ENCODE data around the gene ATP6V0A4.
"Not testable (repeated sequence)": the region's sequence is repeated elsewhere in the genome, so short reads cannot be mapped to it uniquely, and the experiment has no call there.

The ATP6V0A4 gene

GRCh38 chr7:138749960-138750359 lies 48.0 kb downstream of the ATP6V0A4 start:
- no peak for FAIRE-seq

- FAIRE-seq, result no peak
These were observed 49.3 kb downstream of the ATP6V0A4 start for GRCh38 chr7:138748666-138749065.

GRCh38 chr7:138746073-138746472 lies 51.9 kb downstream of the ATP6V0A4 start:
- FAIRE-seq, result no peak

- FAIRE-seq, result no peak
These were observed 52.8 kb downstream of the ATP6V0A4 start for GRCh38 chr7:138745189-138745588.

GRCh38 chr7:138741453-138741735 lies 56.6 kb downstream of the ATP6V0A4 start:
- FAIRE-seq, result no peak

- FAIRE-seq, result no peak
These were observed 58.1 kb downstream of the ATP6V0A4 start for GRCh38 chr7:138739859-138740258.

- FAIRE-seq, result peak; percentile 89
These were observed 59.3 kb downstream of the ATP6V0A4 start for GRCh38 chr7:138738551-138739335.

GRCh38 chr7:138738114-138738513 lies 59.9 kb downstream of the ATP6V0A4 start:
- no peak for FAIRE-seq

- FAIRE-seq, result no peak
These were observed 62.6 kb downstream of the ATP6V0A4 start for GRCh38 chr7:138735399-138735798.

GRCh38 chr7:138731733-138732132 lies 66.3 kb downstream of the ATP6V0A4 start:
- not testable (repeated sequence) for FAIRE-seq

GRCh38 chr7:138729444-138729843 lies 68.6 kb downstream of the ATP6V0A4 start:
- no peak for FAIRE-seq

- no peak for FAIRE-seq
These were observed 70.5 kb downstream of the ATP6V0A4 start for GRCh38 chr7:138727336-138728099.

GRCh38 chr7:138726288-138726687 lies 71.7 kb downstream of the ATP6V0A4 start:
- FAIRE-seq, result no peak

- FAIRE-seq, result no peak
These were observed 77.7 kb downstream of the ATP6V0A4 start for GRCh38 chr7:138720286-138720685.

GRCh38 chr7:138716889-138717288 lies 81.1 kb downstream of the ATP6V0A4 start:
- FAIRE-seq, result no peak

- no peak for FAIRE-seq
These were observed 84.8 kb downstream of the ATP6V0A4 start for GRCh38 chr7:138713191-138713590.

GRCh38 chr7:138712652-138713051 lies 85.3 kb downstream of the ATP6V0A4 start:
- FAIRE-seq, result no peak

- FAIRE-seq, result no peak
These were observed 87.2 kb downstream of the ATP6V0A4 start for GRCh38 chr7:138710536-138711385.

GRCh38 chr7:138705167-138705566 lies 92.8 kb downstream of the ATP6V0A4 start:
- no peak for FAIRE-seq

GRCh38 chr7:138701537-138701923 lies 96.5 kb downstream of the ATP6V0A4 start:
- no peak for FAIRE-seq

GRCh38 chr7:138700857-138701536 lies 97.0 kb downstream of the ATP6V0A4 start, which contains the start of gene SVOPL:
TSS of gene SVOPL (minus strand) at chr7:138701362. CDS start at chr7:138679045, 22,317 bp downstream.
- FAIRE-seq, result no peak

GRCh38 chr7:138699661-138700060 lies 98.3 kb downstream of the ATP6V0A4 start:
- FAIRE-seq, result no peak

GRCh38 chr7:138698281-138698680 lies 99.7 kb downstream of the ATP6V0A4 start:
- no peak for FAIRE-seq

All from TTC549 (cell line).